Liver (tissue), 9 donors: ENCODE results near the gene ILF2. TPM values are rescaled to one million over a fixed set of nuclear protein-coding genes. Genes with fewer than 3 reads are reported as not detected.

Experiments used
- DNase-seq: peaks from one replicate; pipeline ENCODE4 v3.0.0-alpha.2; 2017; ENCODE audit warnings: low spot score
- H3K27ac ChIP-seq, 2 donors: one replicate each; pipeline ENCODE4 v1.7.0; 2013; ENCODE audit warnings: inconsistent platforms in 2 of 2, low read length in 2 of 2, control low read depth in 1 of 2, low read depth in 1 of 2, mild to moderate bottlenecking in 1 of 2
- H3K27me3 ChIP-seq, 4 donors: one replicate each; pipeline versions ENCODE4 v1.6.1 to v1.7.0; 2013; ENCODE audit warnings: low read length in 3 of 4, inconsistent platforms in 1 of 4, mild to moderate bottlenecking in 1 of 4, moderate library complexity in 1 of 4; ENCODE audit not compliant: control insufficient read depth in 4 of 4, insufficient read depth in 4 of 4
- H3K36me3 ChIP-seq, 4 donors: one replicate each; pipeline versions ENCODE4 v1.6.1 to v1.7.0; 2013; ENCODE audit warnings: low read length in 3 of 4, mild to moderate bottlenecking in 3 of 4, low read depth in 1 of 4, moderate library complexity in 1 of 4; ENCODE audit not compliant: control insufficient read depth in 4 of 4, insufficient read depth in 3 of 4
- H3K4me1 ChIP-seq, 4 donors: one replicate each; pipeline versions ENCODE4 v1.6.1 to v1.7.0; 2013; ENCODE audit warnings: low read length in 3 of 4, mild to moderate bottlenecking in 3 of 4, moderate library complexity in 1 of 4; ENCODE audit not compliant: control insufficient read depth in 4 of 4, insufficient read depth in 4 of 4
- H3K4me3 ChIP-seq, 3 donors: one replicate each; pipeline versions ENCODE4 v1.6.1 to v1.7.0; 2013; ENCODE audit warnings: low read length in 3 of 3, control low read depth in 1 of 3, low read depth in 1 of 3, mild to moderate bottlenecking in 1 of 3
- H3K9ac ChIP-seq, 2 donors: one replicate each; pipeline ENCODE4 v1.7.0; 2013; ENCODE audit warnings: low read length in 2 of 2, mild to moderate bottlenecking in 2 of 2, moderate library complexity in 2 of 2, control low read depth in 1 of 2, low read depth in 1 of 2
- H3K9me3 ChIP-seq, 4 donors: one replicate each; pipeline versions ENCODE4 v1.6.1 to v1.7.0; 2013; ENCODE audit warnings: low read length in 3 of 4; ENCODE audit not compliant: control insufficient read depth in 4 of 4
- EGR1 ChIP-seq, 2 donors: IDR thresholded peaks; 2 replicates each; pipeline ENCODE4 v1.6.1; 2016 to 2018; ENCODE audit warnings: antibody characterized with exemption in 2 of 2, low read depth in 2 of 2
- FOXA2 ChIP-seq: IDR thresholded peaks from 2 replicates; pipeline ENCODE4 v1.6.1; 2016; ENCODE audit warnings: antibody characterized with exemption
- GABPA ChIP-seq, 2 donors: IDR thresholded peaks in 1 of 2; conservative IDR thresholded peaks in 1 of 2; 2 replicates each; pipeline ENCODE4 v1.6.1; 2016; ENCODE audit warnings: antibody characterized with exemption in 2 of 2, mild to moderate bottlenecking in 1 of 2, moderate library complexity in 1 of 2
- HNF4A ChIP-seq, 2 donors: conservative IDR thresholded peaks; 2 replicates each; pipeline ENCODE4 v1.6.1; 2016; ENCODE audit warnings: antibody characterized with exemption in 2 of 2, mild to moderate bottlenecking in 2 of 2
- HNF4G ChIP-seq: IDR thresholded peaks from 2 replicates; pipeline ENCODE4 v1.6.1; 2016; ENCODE audit warnings: antibody characterized with exemption
- JUND ChIP-seq, 2 donors: IDR thresholded peaks; 2 replicates each; pipeline ENCODE4 v1.6.1; 2016; ENCODE audit warnings: antibody characterized with exemption in 2 of 2
- NR2F2 ChIP-seq: IDR thresholded peaks from 2 replicates; pipeline ENCODE4 v1.6.1; 2016; ENCODE audit warnings: antibody characterized with exemption
- RXRA ChIP-seq, 2 donors: IDR thresholded peaks; 2 replicates each; pipeline ENCODE4 v1.6.1; 2017 to 2018; ENCODE audit warnings: antibody characterized with exemption in 2 of 2, mild to moderate bottlenecking in 1 of 2
- SP1 ChIP-seq: IDR thresholded peaks from 2 replicates; pipeline ENCODE4 v1.6.1; 2018; ENCODE audit warnings: antibody characterized with exemption, mild to moderate bottlenecking
- TAF1 ChIP-seq: conservative IDR thresholded peaks from 2 replicates; pipeline ENCODE4 v1.6.1; 2016; ENCODE audit warnings: antibody characterized with exemption, mild to moderate bottlenecking
- YY1 ChIP-seq: IDR thresholded peaks from 2 replicates; pipeline ENCODE4 v1.6.1; 2016; ENCODE audit warnings: antibody characterized with exemption, mild to moderate bottlenecking
- WGBS: extraction: QIAGEN DNeasy Blood & Tissue Kit; methylation state at CpG from one replicate; pipeline ENCODE4 v1.1.7; 2013; 5-methylcytosine and 5-hydroxymethylcytosine counted together
- polyA plus RNA-seq, 2 donors: library from polyadenylated mRNA; stranded (reverse) in 1 of 2; unstranded in 1 of 2; fragments of 200-250 nt in 1 of 2; fragments of >200 nt in 1 of 2; fragmentation: Nextera tagmentation in 1 of 2; extraction: Ambion mirVana in 1 of 2; gene quantifications; one replicate each; pipeline versions ENCODE4 v1.2.1 to v1.2.3, GENCODE V29; 2013 to 2015
- total RNA-seq, 2 donors: library from RNA; depleted of rRNA; stranded (reverse); fragments of >200 nt; gene quantifications; one replicate each; pipeline ENCODE4 v1.2.3, GENCODE V29; 2014
- TF ChIP-seq, protein P1 (sequence below): IDR thresholded peaks from 2 replicates; pipeline ENCODE4 v1.6.1; 2016; ENCODE audit warnings: antibody characterized with exemption
- TF ChIP-seq, protein P2 (sequence below): fragments of 150-350 bp; IDR thresholded peaks from 2 replicates; pipeline ENCODE4 v1.5.1; 2017; ENCODE audit warnings: improper control_type of control experiment, low read depth, low read length; ENCODE audit not compliant: missing input control
- TF ChIP-seq, protein P3 (sequence below): IDR thresholded peaks from 2 replicates; pipeline ENCODE4 v1.6.1; 2016; ENCODE audit warnings: antibody characterized with exemption
- TF ChIP-seq, protein P4 (sequence below): IDR thresholded peaks from 2 replicates; pipeline ENCODE4 v1.6.1; 2016; ENCODE audit warnings: antibody characterized with exemption, mild to moderate bottlenecking
- donor health status: healthy.
- donor health status: healthy.
- donor health status: healthy.
- donor health status: healthy.
- donor health status: healthy.

The ILF2 gene
- total and polyA plus RNA-seq, 4 donors = 28.7 to 84.2 (median 51.5) TPM

DNA sequence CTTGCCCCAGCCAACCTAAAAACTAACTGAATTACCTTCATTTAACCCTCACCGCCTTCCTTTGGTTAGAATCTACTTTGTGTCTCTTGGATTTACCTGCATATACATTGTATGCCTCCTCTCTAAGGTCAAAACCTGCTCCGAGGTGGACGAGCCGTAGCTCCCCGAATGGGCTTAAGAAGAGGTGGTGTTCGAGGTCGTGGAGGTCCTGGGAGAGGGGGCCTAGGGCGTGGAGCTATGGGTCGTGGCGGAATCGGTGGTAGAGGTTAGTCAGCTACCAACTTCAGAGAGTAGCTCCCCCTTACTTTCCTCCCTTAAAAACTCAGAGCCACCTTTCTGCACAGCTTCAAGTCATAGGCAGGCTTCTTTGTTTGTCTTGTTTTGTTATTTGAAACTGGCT lies 27.7 kb downstream of the ILF2 start:
- Histone ChIP-seq H3K4me1 (peaks cover 2 to 24% (median 15%) of the 10 kb centered on the region in 4 donors), H3K27me3 (no peaks in the 10 kb centered on the region), H3K27ac (no peak overlapping the region), H3K9ac (no peak overlapping the region), H3K9me3 (no peaks in the 10 kb centered on the region), H3K36me3 (peaks cover 18 to 62% (median 52%) of the 10 kb centered on the region in 4 donors), H3K4me3 (no peak overlapping the region)
- DNase-seq = no peak
- 91% methylated on average over 11 of the region's 11 CpGs for WGBS
- TF ChIP-seq, protein P1, sequence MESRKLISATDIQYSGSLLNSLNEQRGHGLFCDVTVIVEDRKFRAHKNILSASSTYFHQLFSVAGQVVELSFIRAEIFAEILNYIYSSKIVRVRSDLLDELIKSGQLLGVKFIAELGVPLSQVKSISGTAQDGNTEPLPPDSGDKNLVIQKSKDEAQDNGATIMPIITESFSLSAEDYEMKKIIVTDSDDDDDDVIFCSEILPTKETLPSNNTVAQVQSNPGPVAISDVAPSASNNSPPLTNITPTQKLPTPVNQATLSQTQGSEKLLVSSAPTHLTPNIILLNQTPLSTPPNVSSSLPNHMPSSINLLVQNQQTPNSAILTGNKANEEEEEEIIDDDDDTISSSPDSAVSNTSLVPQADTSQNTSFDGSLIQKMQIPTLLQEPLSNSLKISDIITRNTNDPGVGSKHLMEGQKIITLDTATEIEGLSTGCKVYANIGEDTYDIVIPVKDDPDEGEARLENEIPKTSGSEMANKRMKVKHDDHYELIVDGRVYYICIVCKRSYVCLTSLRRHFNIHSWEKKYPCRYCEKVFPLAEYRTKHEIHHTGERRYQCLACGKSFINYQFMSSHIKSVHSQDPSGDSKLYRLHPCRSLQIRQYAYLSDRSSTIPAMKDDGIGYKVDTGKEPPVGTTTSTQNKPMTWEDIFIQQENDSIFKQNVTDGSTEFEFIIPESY = no peak
- TF ChIP-seq, protein P2, sequence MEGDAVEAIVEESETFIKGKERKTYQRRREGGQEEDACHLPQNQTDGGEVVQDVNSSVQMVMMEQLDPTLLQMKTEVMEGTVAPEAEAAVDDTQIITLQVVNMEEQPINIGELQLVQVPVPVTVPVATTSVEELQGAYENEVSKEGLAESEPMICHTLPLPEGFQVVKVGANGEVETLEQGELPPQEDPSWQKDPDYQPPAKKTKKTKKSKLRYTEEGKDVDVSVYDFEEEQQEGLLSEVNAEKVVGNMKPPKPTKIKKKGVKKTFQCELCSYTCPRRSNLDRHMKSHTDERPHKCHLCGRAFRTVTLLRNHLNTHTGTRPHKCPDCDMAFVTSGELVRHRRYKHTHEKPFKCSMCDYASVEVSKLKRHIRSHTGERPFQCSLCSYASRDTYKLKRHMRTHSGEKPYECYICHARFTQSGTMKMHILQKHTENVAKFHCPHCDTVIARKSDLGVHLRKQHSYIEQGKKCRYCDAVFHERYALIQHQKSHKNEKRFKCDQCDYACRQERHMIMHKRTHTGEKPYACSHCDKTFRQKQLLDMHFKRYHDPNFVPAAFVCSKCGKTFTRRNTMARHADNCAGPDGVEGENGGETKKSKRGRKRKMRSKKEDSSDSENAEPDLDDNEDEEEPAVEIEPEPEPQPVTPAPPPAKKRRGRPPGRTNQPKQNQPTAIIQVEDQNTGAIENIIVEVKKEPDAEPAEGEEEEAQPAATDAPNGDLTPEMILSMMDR = no peak
- TF ChIP-seq TAF1 = no peak

DNA sequence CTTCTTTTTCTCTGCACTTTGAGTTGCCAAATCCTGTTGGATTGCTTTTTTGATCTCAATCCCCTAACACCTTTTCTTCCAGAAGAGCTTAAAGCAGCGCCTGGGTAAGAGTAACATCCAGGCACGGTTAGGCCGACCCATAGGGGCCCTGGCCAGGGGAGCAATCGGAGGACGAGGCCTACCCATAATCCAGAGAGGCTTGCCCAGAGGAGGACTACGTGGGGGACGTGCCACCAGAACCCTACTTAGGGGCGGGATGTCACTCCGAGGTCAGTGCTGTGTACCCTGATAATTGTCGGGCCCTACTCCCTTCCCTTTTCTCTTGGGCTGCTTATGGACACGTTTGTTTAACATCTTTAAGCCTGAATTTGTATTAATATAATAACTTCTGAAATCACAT lies 28.6 kb downstream of the ILF2 start:
- Histone ChIP-seq H3K9ac (no peak overlapping the region), H3K27ac (no peak overlapping the region), H3K4me1 (peaks cover 2 to 21% (median 15%) of the 10 kb centered on the region in 4 donors), H3K27me3 (no peaks in the 10 kb centered on the region), H3K4me3 (no peak overlapping the region), H3K9me3 (no peaks in the 10 kb centered on the region), H3K36me3 (peaks cover 22 to 69% (median 59%) of the 10 kb centered on the region in 4 donors)
- 93% methylated on average over 11 of the region's 11 CpGs for WGBS
- TF ChIP-seq JUND (IDR thresholded peaks at IDR 0.05) (no peak), TAF1 (no peak), RXRA (IDR thresholded peaks at IDR 0.05) (no peak), NR2F2 (no peak), EGR1 (IDR thresholded peaks at IDR 0.05; ENCODE audit: low read depth in 2 of 2) (no peak), HNF4G (no peak), YY1 (no peak), SP1 (no peak), FOXA2 (no peak), GABPA (IDR thresholded peaks at IDR 0.05 in 1 of 2, conservative IDR thresholded peaks at IDR 0.05 in 1 of 2) (no peak), HNF4A (conservative IDR thresholded peaks at IDR 0.05) (no peak)
- TF ChIP-seq, protein P3, sequence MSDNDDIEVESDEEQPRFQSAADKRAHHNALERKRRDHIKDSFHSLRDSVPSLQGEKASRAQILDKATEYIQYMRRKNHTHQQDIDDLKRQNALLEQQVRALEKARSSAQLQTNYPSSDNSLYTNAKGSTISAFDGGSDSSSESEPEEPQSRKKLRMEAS = no peak
- TF ChIP-seq, protein P4, sequence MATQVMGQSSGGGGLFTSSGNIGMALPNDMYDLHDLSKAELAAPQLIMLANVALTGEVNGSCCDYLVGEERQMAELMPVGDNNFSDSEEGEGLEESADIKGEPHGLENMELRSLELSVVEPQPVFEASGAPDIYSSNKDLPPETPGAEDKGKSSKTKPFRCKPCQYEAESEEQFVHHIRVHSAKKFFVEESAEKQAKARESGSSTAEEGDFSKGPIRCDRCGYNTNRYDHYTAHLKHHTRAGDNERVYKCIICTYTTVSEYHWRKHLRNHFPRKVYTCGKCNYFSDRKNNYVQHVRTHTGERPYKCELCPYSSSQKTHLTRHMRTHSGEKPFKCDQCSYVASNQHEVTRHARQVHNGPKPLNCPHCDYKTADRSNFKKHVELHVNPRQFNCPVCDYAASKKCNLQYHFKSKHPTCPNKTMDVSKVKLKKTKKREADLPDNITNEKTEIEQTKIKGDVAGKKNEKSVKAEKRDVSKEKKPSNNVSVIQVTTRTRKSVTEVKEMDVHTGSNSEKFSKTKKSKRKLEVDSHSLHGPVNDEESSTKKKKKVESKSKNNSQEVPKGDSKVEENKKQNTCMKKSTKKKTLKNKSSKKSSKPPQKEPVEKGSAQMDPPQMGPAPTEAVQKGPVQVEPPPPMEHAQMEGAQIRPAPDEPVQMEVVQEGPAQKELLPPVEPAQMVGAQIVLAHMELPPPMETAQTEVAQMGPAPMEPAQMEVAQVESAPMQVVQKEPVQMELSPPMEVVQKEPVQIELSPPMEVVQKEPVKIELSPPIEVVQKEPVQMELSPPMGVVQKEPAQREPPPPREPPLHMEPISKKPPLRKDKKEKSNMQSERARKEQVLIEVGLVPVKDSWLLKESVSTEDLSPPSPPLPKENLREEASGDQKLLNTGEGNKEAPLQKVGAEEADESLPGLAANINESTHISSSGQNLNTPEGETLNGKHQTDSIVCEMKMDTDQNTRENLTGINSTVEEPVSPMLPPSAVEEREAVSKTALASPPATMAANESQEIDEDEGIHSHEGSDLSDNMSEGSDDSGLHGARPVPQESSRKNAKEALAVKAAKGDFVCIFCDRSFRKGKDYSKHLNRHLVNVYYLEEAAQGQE = no peak
- TF ChIP-seq, protein P2 = no peak
- TF ChIP-seq, protein P1 = no peak
- DNase-seq = no peak
